IPS-18a (cell line): ENCODE results near the gene RNF111.
"Not testable (repeated sequence)": the region's sequence is repeated elsewhere in the genome, so short reads cannot be mapped to it uniquely, and the experiment has no call there.

ENCODE experiments used
- H3K27ac ChIP-seq: one replicate; pipeline ENCODE4 v1.5.1; 2013; ENCODE audit warnings: low read length
- H3K27me3 ChIP-seq: one replicate; pipeline ENCODE4 v1.6.1; 2013; ENCODE audit warnings: mild to moderate bottlenecking, low read length; ENCODE audit not compliant: control insufficient read depth, insufficient read depth
- H3K36me3 ChIP-seq: one replicate; pipeline ENCODE4 v1.6.1; 2013; ENCODE audit warnings: low read depth, low read length; ENCODE audit not compliant: control insufficient read depth
- H3K4me1 ChIP-seq: one replicate; pipeline ENCODE4 v1.6.1; 2013; ENCODE audit warnings: low read depth, low read length; ENCODE audit not compliant: control insufficient read depth
- H3K4me3 ChIP-seq: one replicate; pipeline ENCODE4 v1.5.1; 2013; ENCODE audit warnings: low read length
- H3K9ac ChIP-seq: one replicate; pipeline ENCODE4 v1.6.1; 2013; ENCODE audit warnings: mild to moderate bottlenecking, low read length, moderate library complexity
- H3K9me3 ChIP-seq: one replicate; pipeline ENCODE4 v1.6.1; 2013; ENCODE audit warnings: low read depth, low read length; ENCODE audit not compliant: control insufficient read depth

RNF111 gene

DNA sequence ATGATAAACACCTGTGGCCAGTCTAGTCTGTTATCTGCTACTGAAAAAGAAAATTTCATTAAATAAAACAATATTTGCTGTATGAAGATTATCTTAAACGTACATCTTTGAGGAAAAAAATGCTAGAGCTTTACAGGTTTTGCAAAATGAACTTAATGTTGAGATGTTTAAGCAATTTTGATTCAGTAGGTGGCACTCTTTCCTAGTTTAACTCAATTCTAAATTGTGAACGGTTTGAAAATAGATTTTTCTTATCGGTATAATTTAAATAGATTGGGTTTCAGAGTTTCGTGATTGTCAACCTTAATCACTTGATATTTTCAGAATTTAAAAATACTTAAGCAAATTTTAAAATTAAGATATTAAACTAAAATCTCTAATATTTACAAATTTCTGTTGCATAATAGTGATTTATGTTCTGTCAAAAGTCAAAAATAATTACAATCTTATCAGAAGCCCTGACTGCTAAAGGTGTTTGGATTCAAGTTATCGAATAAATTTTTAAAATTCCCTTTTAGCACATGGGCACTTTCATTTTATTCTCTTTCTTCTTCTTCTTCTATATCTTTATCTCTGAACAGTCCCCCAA lies 7.0 kb upstream of the RNF111 start:
- Histone ChIP-seq H3K27me3 (no peaks in the 10 kb centered on the region), H3K4me3 (no peak overlapping the region), H3K9me3 (no peaks in the 10 kb centered on the region), H3K36me3 (no peaks in the 10 kb centered on the region), H3K4me1 (no peaks in the 10 kb centered on the region), H3K27ac (no peak overlapping the region), H3K9ac (no peak overlapping the region)

DNA sequence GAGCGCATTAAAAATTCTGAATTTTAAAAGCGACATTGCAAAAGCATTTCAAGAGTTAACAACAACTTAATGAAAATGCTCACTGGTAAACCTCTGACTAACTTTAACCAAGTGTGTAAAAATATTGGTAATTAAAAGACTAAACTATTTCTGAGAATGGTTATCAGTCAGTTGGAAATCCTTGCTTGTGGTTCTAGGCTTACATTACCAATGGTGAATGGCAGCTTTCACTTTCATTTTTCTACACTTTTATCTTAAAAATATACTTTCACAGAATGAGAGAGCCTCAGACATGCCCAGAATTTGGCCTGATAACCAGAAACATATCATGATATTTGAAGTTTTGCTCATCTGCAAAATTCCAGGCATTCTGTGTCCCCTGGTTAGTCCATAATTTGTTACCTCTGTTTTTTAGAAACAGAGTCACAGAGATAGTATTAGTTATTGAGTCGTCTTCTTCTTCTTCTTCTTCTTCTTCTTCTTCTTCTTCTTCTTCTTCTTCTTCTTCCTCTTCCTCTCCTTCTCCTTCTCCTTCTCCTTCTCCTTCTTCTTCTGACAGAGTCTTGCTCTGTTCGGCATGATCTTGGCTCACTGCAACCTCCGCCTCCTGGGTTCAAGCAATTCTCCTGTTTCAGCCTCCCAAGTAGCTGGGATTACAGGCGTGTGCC lies 5.5 kb upstream of the RNF111 start:
- H3K4me1 ChIP-seq, result peaks cover under 1% of the 10 kb centered on the region
- no peaks in the 10 kb centered on the region for H3K9me3 ChIP-seq
- no peak overlapping the region for H3K9ac ChIP-seq
- no peaks in the 10 kb centered on the region for H3K36me3 ChIP-seq
- H3K27me3 ChIP-seq, result no peaks in the 10 kb centered on the region
- no peak overlapping the region for H3K4me3 ChIP-seq
- H3K27ac ChIP-seq, result no peak overlapping the region

GRCh38 chr15:58983261-58983660 lies 4.2 kb upstream of the RNF111 start:
- no peaks in the 10 kb centered on the region for H3K27me3 ChIP-seq
- H3K4me3 ChIP-seq, result no peak overlapping the region
- no peak overlapping the region for H3K9ac ChIP-seq
- no peaks in the 10 kb centered on the region for H3K36me3 ChIP-seq
- peaks cover 3% of the 10 kb centered on the region for H3K4me1 ChIP-seq
- H3K9me3 ChIP-seq, result no peaks in the 10 kb centered on the region
- no peak overlapping the region for H3K27ac ChIP-seq

GRCh38 chr15:58985443-58985842 lies 2.0 kb upstream of the RNF111 start:
- Histone ChIP-seq H3K9me3 (no peaks in the 10 kb centered on the region), H3K9ac (no peak overlapping the region), H3K36me3 (no peaks in the 10 kb centered on the region), H3K4me1 (peaks cover 10% of the 10 kb centered on the region), H3K4me3 (no peak overlapping the region), H3K27me3 (no peaks in the 10 kb centered on the region), H3K27ac (no peak overlapping the region)

DNA sequence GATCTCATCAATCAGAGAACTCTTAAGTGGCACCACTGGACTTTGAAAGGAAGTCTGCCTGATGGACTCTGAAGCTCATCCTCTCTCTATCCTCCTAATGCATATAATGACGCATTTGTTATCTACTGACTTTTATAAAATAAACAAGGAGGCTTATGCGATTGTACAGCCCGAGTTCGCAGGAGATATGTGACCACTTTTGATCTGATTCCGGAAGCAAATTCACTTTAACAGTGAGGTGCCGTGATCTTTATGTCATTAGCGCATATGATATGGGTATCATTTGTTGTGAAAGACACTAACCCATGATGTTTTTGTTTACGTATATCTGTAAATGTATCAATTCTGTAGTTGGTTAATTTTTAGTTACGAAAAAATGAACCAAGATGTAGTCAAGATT lies 427 bp upstream of the RNF111 start:
- H3K9ac ChIP-seq, result peak overlapping the region; percentile 85
- no peaks in the 10 kb centered on the region for H3K27me3 ChIP-seq
- H3K27ac ChIP-seq, result no peak overlapping the region
- no peaks in the 10 kb centered on the region for H3K9me3 ChIP-seq
- peak overlapping the region; percentile 99 for H3K4me3 ChIP-seq
- peaks cover 10% of the 10 kb centered on the region for H3K4me1 ChIP-seq
- H3K36me3 ChIP-seq, result peaks cover 1% of the 10 kb centered on the region

DNA sequence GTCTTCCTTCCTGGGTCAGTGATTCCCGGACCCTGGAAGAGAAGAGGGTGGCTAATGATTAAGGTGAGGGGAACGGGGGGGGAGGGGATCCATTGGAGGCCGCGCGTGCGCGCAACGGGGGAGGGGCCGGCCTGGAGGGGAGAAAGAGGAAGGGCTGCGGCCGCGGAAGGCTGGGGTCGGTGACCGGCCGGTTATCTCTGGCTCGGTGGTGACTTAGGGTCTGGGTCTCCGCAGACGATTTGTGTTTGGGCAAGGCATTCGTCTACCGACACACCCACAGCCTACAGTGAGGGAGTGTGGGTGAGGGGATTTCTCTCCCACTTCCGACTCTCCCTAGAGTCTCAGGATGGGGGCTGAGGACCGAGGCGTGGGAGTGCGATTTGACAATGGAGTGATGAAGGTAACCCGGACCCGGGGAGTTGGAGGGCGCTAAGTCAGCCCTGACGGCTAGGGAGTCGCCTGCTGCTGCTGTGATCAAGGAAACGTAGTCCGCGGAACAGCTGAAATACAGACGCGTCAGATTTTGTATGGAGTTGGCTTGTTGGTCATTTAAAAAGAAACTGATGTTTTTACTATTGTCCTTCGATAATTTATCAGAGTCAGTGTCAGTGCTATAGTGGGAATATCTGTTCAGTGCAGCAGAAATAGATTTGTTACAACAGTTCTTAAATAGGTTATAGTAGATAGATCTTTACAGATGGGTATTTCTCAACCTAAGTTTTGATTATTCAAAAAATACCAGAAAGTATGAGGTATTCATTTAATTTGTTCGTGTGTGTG lies 733 bp downstream of the RNF111 start:
- Histone ChIP-seq H3K36me3 (peaks cover 4% of the 10 kb centered on the region), H3K9ac (peak overlapping the region; percentile 85), H3K27me3 (no peaks in the 10 kb centered on the region), H3K4me3 (peak overlapping the region; percentile 99), H3K9me3 (no peaks in the 10 kb centered on the region), H3K4me1 (peaks cover 10% of the 10 kb centered on the region), H3K27ac (peak overlapping the region; percentile 69)

GRCh38 chr15:58992181-58992580 lies 4.7 kb downstream of the RNF111 start:
- peaks cover 4% of the 10 kb centered on the region for H3K36me3 ChIP-seq
- H3K9ac ChIP-seq, result no peak overlapping the region
- H3K27ac ChIP-seq, result no peak overlapping the region
- H3K27me3 ChIP-seq, result no peaks in the 10 kb centered on the region
- H3K9me3 ChIP-seq, result no peaks in the 10 kb centered on the region
- H3K4me1 ChIP-seq, result peaks cover 7% of the 10 kb centered on the region
- H3K4me3 ChIP-seq, result no peak overlapping the region

- Histone ChIP-seq H3K4me1 (no peaks in the 10 kb centered on the region), H3K9ac (no peak overlapping the region), H3K36me3 (peaks cover 4% of the 10 kb centered on the region), H3K9me3 (no peaks in the 10 kb centered on the region), H3K27me3 (no peaks in the 10 kb centered on the region), H3K27ac (no peak overlapping the region), H3K4me3 (no peak overlapping the region)
Measured at GRCh38 chr15:58994906-58995453, 7.5 kb downstream of the RNF111 start.

- Histone ChIP-seq H3K36me3 (peaks cover under 1% of the 10 kb centered on the region), H3K4me3 (no peak overlapping the region), H3K27me3 (no peaks in the 10 kb centered on the region), H3K4me1 (no peaks in the 10 kb centered on the region), H3K9ac (no peak overlapping the region), H3K9me3 (no peaks in the 10 kb centered on the region), H3K27ac (no peak overlapping the region)
Measured at GRCh38 chr15:58999694-59000093, 12.2 kb downstream of the RNF111 start.

- H3K9ac ChIP-seq, H3K4me1 ChIP-seq, H3K27me3 ChIP-seq, H3K9me3 ChIP-seq, H3K4me3 ChIP-seq, H3K36me3 ChIP-seq, H3K27ac ChIP-seq: not testable (repeated sequence)
Measured at GRCh38 chr15:59000251-59000650, 12.8 kb downstream of the RNF111 start.

- H3K4me3 ChIP-seq, result no peak overlapping the region
- H3K27ac ChIP-seq, result no peak overlapping the region
- H3K27me3 ChIP-seq, result no peaks in the 10 kb centered on the region
- peaks cover 15% of the 10 kb centered on the region for H3K36me3 ChIP-seq
- no peaks in the 10 kb centered on the region for H3K9me3 ChIP-seq
- no peak overlapping the region for H3K9ac ChIP-seq
- H3K4me1 ChIP-seq, result no peaks in the 10 kb centered on the region
Measured at GRCh38 chr15:59001946-59002345, 14.5 kb downstream of the RNF111 start.
